Kasumi-1 (cell line): Measurements from ENCODE around the gene OR4D6.
"Not testable (repeated sequence)": the region's sequence is repeated elsewhere in the genome, so short reads cannot be mapped to it uniquely, and the experiment has no call there.

Source experiments
- DNase-seq, 2 experiments: peaks; one replicate each; lab custom pipeline; 2025; lab: John Stamatoyannopoulos, UW

Gene OR4D6

GRCh38 chr11:59456661-59457060 is at the start of gene OR4D6:
TSS of gene OR4D6 (plus strand) at chr11:59456961. CDS start at chr11:59456961, 0 bp downstream.
- no peak for DNase-seq

- DNase-seq: peak; percentile 93 to 94
Observed at GRCh38 chr11:59413646-59414045, 43.1 kb upstream of the OR4D6 start.

- DNase-seq: peak in 1 of 2 experiments; percentile 19
Observed at GRCh38 chr11:59415111-59415510, 41.6 kb upstream of the OR4D6 start.

- DNase-seq: no peak
Observed at GRCh38 chr11:59416613-59417012, 40.1 kb upstream of the OR4D6 start.

- no peak for DNase-seq
Observed at GRCh38 chr11:59417023-59417422, 39.7 kb upstream of the OR4D6 start.

DNA sequence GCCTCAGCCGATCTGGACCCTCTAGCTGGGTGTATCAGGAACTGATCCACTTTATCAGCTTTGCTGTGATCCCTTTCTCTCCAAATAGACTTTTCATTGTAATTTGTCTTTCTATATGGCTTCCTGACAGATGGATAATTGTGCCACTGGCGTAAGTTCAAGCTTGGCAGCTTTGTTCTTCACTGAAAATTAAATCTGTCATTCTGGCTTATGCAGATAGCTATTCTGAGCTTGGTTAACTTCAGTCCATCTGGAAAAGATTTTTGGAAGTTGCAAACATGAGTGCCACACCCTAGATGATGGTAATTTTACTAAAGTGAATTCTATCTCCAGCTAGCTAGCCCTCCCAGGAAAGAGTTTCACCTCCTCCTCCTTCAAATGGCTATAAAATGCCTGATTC is 38.6 kb upstream of the OR4D6 start:
- DNase-seq: no peak

GRCh38 chr11:59423835-59424234 is 32.9 kb upstream of the OR4D6 start:
- DNase-seq: no peak

GRCh38 chr11:59425131-59425530 is 31.6 kb upstream of the OR4D6 start:
- no peak for DNase-seq

DNA sequence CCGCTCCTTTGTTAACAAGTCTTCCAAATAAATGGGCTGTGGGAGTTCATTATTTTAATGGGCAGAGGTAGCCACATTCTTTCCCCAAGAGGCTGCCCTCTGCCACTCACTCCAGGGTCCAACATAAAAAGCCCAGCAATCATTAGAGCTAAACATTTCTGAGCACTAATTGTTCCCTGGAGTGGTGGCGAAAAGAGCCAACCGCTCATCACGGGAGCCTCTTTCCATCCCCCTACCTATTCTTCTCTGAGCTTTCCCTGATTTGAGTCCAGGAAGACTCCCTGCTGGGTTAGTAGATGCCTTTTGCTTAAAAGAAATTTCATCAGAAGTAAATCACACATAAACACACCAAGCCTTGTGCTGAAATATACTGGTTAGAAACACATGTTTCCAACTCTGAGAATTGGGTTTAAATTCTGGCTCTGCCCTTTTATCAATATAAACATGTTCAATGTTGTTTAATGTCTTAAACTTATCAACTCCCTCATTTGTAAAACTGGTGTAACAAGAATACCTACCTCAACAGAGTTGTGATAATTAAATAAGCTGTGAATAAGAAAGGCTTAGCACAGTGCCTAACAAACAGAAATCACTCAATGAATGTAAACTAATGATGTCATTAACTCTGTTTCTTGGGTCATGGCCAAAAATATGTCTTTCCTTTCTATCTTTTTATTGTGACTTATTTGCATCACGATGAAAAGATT is 30.2 kb upstream of the OR4D6 start, which contains the start of gene OR5A2:
OR5A2 (minus strand) TSS at position 53 of the 707 bp plus-strand sequence. CDS start 3,460 bp downstream, outside the sequence.
- no peak for DNase-seq

DNA sequence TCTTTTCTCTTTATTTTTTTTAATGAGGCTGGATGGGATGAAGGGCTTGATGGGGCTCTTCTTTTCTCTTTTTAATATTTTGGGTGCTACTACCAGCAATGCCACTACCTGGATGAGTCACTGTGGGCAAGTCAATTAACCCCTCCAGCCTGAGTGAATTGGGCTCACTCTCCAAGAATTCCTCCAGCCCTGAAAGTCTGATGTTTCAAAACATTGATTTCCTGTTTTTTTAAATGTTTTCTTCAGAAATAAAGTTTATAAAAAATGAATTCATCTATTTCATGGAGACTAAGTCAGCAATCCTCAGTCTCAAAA is 29.7 kb upstream of the OR4D6 start:
- DNase-seq: no peak

GRCh38 chr11:59429924-59430516 is 26.7 kb upstream of the OR4D6 start:
- peak; percentile 57 to 76 for DNase-seq

GRCh38 chr11:59436169-59436568 is 20.6 kb upstream of the OR4D6 start, which contains the start of gene OR5A1:
TSS of gene OR5A1 (plus strand) at chr11:59436469. CDS start at chr11:59443169, 6,700 bp downstream.
- DNase-seq: no peak

GRCh38 chr11:59437770-59438169 is 19.0 kb upstream of the OR4D6 start:
- DNase-seq: no peak

- not testable (repeated sequence) for DNase-seq
Observed at GRCh38 chr11:59445624-59446023, 11.1 kb upstream of the OR4D6 start.

DNA sequence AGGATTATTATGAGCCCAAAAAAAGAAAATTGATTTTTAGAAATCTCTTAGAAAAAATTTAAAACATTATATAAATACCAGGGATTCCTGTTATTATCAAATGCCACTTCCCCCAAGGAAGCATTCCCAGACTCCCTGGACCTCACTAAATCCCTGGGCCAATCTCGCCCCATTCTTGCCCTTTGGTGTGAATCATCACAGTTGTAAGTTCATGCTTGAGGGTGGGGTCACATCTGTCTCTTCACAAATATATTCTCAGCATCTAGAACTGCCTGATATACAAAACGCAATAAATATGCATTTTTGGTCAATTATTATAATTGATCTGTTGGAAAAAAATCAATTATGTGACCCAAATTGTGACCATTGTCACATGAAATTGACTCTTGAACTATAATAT is 8.3 kb upstream of the OR4D6 start:
- no peak for DNase-seq

DNA sequence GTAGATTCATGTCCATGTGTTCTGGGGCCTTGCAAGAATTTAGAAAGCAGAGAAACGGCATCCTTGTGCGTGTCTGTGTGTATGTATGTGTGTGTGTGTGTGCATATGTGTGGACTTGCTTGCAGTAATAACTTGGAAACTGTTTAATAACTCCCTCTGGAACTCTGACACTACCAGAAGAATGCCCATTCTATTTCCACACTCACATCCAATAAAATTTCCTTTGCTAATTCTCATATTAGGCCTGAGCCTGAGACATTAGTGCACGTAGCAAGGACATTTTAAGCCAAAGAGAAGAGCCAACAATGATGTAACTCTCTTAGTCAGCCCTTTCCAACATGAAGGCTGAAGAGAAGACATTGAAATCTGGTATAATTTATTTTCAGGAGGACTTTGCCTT is 3.2 kb downstream of the OR4D6 start:
- no peak for DNase-seq

GRCh38 chr11:59463190-59463641 is 6.5 kb downstream of the OR4D6 start:
- no peak for DNase-seq

- DNase-seq: no peak
Observed at GRCh38 chr11:59473015-59473414, 16.3 kb downstream of the OR4D6 start, which contains the start of gene OR4D10. TSS of gene OR4D10 (plus strand) at chr11:59473315. CDS start at chr11:59477430, 4,115 bp downstream.

GRCh38 chr11:59475176-59475575 is 18.4 kb downstream of the OR4D6 start:
- DNase-seq: no peak

- DNase-seq: no peak
Observed at GRCh38 chr11:59479906-59480305, 23.1 kb downstream of the OR4D6 start.

DNA sequence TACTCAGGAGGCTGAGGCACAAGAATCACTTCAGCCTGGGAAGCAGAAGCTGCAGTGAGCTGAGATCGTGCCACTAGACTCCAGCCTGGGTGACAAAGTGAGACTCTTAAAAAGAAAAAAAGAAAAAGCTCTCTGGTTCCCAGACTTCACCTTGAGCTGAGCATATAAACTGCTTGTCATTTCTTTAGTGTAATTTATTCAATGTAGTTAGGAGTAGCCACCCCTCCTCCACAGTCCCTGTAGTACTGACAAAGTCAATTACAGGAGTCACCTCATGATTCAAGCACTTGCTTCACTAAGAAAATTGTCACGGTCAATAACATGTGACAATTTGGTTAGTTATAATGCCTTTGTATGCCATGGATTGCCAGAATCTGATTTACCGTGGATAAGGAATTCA is 23.6 kb downstream of the OR4D6 start:
- no peak for DNase-seq

- no peak for DNase-seq
Observed at GRCh38 chr11:59501931-59502330, 45.2 kb downstream of the OR4D6 start.

GRCh38 chr11:59503276-59503675 is 46.5 kb downstream of the OR4D6 start, which contains the start of gene OR4D11:
TSS of gene OR4D11 (plus strand) at chr11:59503576. CDS start at chr11:59503576, 0 bp downstream.
- DNase-seq: no peak
